Central memory CD4-positive, alpha-beta T cell (primary cell): Measurements from ENCODE around the gene KRTAP6-2.

ENCODE experiments used
- DNase-seq: peaks from one replicate; pipeline ENCODE4 v3.0.0; 2022

The KRTAP6-2 gene

DNA sequence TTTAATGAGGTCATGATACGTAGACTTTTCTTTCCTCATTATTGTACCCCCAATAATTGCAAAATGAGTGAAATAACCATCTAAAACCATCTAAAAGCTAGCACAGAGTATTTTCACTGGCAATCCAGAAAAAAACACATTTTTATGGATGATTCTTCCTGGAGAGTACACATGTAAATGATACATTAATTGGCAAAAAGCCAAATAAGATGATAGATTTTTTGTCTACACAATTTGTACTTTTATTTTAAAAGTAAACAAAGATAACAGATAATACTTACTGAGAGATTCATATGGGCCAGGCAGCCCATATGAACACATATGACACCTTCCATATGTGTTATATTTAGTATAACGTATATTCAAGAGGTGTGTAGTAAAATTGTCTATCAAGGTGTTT lies 35.1 kb downstream of the KRTAP6-2 start:
- DNase-seq = no peak

DNA sequence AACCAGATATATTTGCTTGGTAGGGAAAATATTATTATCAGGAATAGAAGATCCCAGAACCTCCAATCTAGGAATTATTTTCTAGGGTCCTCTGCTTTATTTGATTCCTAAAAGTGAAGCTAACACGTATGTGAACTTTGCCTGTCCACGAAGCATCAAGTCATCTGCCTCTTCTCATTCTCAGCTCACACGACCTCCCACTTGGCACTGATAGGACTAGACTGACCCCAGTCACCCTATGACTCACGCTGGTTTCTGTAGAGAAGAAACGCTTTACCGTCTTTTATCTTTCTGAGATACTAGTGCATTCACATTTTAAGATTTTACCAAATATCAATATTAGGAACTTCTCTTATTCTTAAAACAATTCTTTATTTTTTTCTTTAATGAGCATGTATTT lies 35.6 kb downstream of the KRTAP6-2 start:
- DNase-seq = no peak

DNA sequence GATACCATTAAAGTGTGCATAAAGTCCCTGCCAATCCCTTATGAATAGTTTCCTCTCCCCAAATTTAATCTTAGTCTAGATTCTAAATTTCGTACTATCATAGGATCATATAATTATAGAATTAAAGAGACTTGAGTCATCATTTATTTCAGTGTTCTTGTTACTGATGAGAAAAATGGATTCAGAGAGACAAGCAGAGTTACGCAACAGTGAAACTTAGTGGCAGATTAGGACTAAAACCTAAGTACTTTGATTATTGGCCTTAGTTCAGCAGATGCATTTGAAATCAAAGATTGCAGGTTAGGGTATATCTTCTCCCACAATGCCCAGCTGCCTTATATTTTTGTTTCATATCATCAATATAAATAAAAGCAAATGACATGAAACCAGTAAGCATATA lies 36.7 kb downstream of the KRTAP6-2 start:
- no peak for DNase-seq

DNA sequence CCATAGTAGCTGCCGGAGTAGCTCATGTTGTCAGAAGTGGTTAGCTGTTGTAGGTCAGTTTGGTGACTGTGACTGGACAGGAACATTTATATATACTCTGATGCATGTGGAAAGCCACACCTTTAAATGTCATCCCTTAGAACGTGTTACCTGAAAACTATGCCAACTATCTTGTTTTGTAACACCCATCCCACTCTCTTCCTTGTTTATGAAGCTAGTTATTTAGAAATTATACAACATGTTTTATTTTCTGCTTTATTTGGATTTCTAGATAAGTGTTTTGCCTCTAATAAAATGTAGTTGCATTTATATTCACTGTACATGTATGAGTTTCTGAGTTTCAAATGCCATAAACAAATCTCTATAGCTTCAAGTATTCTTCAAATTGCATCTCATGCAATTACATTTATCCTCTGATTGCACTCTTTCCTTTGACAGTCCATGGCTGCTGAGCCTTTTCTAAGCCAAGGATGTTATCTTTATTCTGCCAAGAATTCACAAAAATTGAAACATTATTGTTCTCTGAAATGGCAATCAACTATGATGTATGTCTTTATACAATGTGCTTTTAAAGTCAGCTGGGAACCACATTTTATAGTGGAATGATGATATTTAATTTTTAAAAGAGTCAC lies 37.3 kb downstream of the KRTAP6-2 start, which contains the start of gene KRTAP19-7:
KRTAP19-7 (minus strand) TSS at position 51 of the 632 bp plus-strand sequence; CDS start at position 26, 25 bp downstream.
- DNase-seq = no peak

DNA sequence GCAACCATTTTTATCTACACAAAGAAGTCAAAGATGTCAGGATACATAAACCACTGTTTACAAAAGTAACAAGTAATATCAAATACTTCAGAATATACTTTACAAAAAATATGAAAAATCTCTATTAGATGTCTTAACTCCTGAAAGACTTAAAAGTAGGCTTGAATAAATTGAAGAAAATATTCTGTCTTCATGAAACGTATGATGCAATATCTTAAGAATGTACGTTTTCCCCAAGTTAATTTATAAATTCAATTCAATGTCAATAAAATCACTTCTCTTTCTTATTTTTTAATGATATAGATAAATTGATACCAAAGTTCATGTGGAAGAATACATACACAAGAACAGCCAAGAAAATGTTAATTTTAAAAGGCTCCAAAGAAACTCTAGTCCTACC lies 43.6 kb downstream of the KRTAP6-2 start:
- DNase-seq = no peak

DNA sequence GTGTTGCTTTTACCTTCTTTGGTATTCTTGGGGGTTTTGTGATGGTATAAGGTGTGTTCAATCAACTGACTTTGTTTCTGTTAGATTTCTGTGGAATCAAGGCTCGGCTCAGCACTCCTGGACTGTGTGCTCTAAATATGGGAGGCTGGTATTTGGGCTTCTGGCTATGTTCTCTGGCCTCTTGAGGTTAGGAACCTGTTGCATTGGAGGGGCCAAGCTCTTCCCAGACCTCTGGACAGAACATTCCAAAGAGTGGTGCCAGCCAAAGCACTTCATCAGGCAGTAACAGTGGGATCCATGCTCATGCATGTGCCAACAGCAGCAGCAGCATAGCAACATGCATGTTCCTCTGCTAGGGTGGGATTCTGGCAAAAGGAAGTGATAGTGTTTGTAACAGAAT lies 45.9 kb downstream of the KRTAP6-2 start:
- DNase-seq = no peak
